Fibroblast of lung (primary cell): Measurements from ENCODE around the gene ADAMTSL1. TPM values are rescaled to one million over a fixed set of nuclear protein-coding genes. Genes with fewer than 3 reads are reported as not detected.

Source experiments
- DNase-seq, 2 donors: peaks; one replicate each; pipeline versions ENCODE4 v3.0.0 to v3.0.0-alpha.2; 2010; ENCODE audit warnings: low read depth in 2 of 2
- H2AFZ ChIP-seq: 2 replicates; pipeline ENCODE4 v1.5.1; 2012; ENCODE audit warnings: low read length, control low read depth, inconsistent platforms
- H3K27ac ChIP-seq: 2 replicates; pipeline ENCODE4 v1.5.1; 2011; ENCODE audit warnings: low read length, control low read depth; ENCODE audit not compliant: insufficient read depth
- H3K27me3 ChIP-seq: 2 replicates; pipeline ENCODE4 v1.5.1; 2011; ENCODE audit warnings: mild to moderate bottlenecking, low read length; ENCODE audit not compliant: control insufficient read depth, insufficient read depth
- H3K36me3 ChIP-seq: 2 replicates; pipeline ENCODE4 v1.5.1; 2011; ENCODE audit warnings: low read length; ENCODE audit not compliant: control insufficient read depth, insufficient read depth
- H3K4me1 ChIP-seq: 2 replicates; pipeline ENCODE4 v1.5.1; 2011; ENCODE audit warnings: low read length; ENCODE audit not compliant: control insufficient read depth, insufficient read depth; ENCODE audit errors: extremely low read depth
- H3K4me2 ChIP-seq: 2 replicates; pipeline ENCODE4 v1.5.1; 2011; ENCODE audit warnings: low read length, control low read depth; ENCODE audit not compliant: insufficient read depth; ENCODE audit errors: extremely low read depth
- H3K4me3 ChIP-seq, 4 experiments: fragments of 200-600 bp in 1 of 4; sonication (generic) in 1 of 4; replicated peaks in 1 of 4; 2 replicates each; pipeline ENCODE4 v1.5.1; 2011 to 2016; ENCODE audit warnings: low read length in 4 of 4, low read depth in 3 of 4, mild to moderate bottlenecking in 3 of 4, control low read depth in 2 of 4, inconsistent platforms in 1 of 4, mixed read lengths in 1 of 4; ENCODE audit not compliant: insufficient read depth in 1 of 4; ENCODE audit errors: control extremely low read depth in 1 of 4
- H3K79me2 ChIP-seq: 2 replicates; pipeline ENCODE4 v1.5.1; 2012; ENCODE audit warnings: mild to moderate bottlenecking, low read length, inconsistent platforms; ENCODE audit not compliant: control insufficient read depth, insufficient read depth
- H3K9ac ChIP-seq: 2 replicates; pipeline ENCODE4 v1.5.1; 2011; ENCODE audit warnings: mild to moderate bottlenecking, low read length, control low read depth; ENCODE audit not compliant: insufficient read depth
- H3K9me3 ChIP-seq: 2 replicates; pipeline ENCODE4 v1.5.1; 2012; ENCODE audit warnings: low read depth, low read length; ENCODE audit not compliant: control insufficient read depth, insufficient read depth
- H4K20me1 ChIP-seq: 2 replicates; pipeline ENCODE4 v1.5.1; 2011; ENCODE audit warnings: low read length; ENCODE audit not compliant: control insufficient read depth, insufficient read depth; ENCODE audit errors: extremely low read depth
- CTCF ChIP-seq, 2 donors: IDR thresholded peaks in 1 of 2; conservative IDR thresholded peaks in 1 of 2; 1 replicate in 1 of 2; 2 replicates in 1 of 2; pipeline ENCODE4 v1.5.1; 2011 to 2012; ENCODE audit warnings: low read length in 2 of 2, control low read depth in 1 of 2, inconsistent platforms in 1 of 2, low read depth in 1 of 2, mild to moderate bottlenecking in 1 of 2
- EZH2 ChIP-seq: IDR thresholded peaks from 2 replicates; pipeline ENCODE4 v1.5.1; 2012; ENCODE audit warnings: low read length, control low read depth, mild to moderate bottlenecking; ENCODE audit errors: missing control alignments
- polyA plus RNA-seq, 2 donors: library from polyadenylated mRNA; depleted of rRNA in 1 of 2; stranded (reverse) in 1 of 2; unstranded in 1 of 2; fragments of >200 nt; gene quantifications; 2 replicates each; pipeline ENCODE4 v1.2.1, GENCODE V29; 2011 to 2012; ENCODE audit warnings: missing spikeins in 1 of 2
- total RNA-seq: library from RNA; depleted of rRNA; stranded (reverse); fragments of >200 nt; gene quantifications from 2 replicates; pipeline ENCODE4 v1.2.1, GENCODE V29; 2014

ADAMTSL1 gene
- total and polyA plus RNA-seq, 2 donors (not counting 1 experiment from before 2014, with no cell fraction given) = 19.3 to 27.9 TPM

- Histone ChIP-seq H4K20me1 (no peaks in the 10 kb centered on the region), H2AFZ (no peak overlapping the region), H3K27ac (no peak overlapping the region), H3K4me3 (no peak overlapping the region), H3K79me2 (no peaks in the 10 kb centered on the region), H3K36me3 (no peaks in the 10 kb centered on the region), H3K27me3 (no peaks in the 10 kb centered on the region), H3K9ac (no peak overlapping the region), H3K4me1 (no peaks in the 10 kb centered on the region), H3K9me3 (no peaks in the 10 kb centered on the region), H3K4me2 (no peak overlapping the region)
- no peak for DNase-seq
- TF ChIP-seq EZH2 (no peak), CTCF (conservative IDR thresholded peaks at IDR 0.05 in 1 of 2, IDR thresholded peaks at IDR 0.05 in 1 of 2; ENCODE audit: low read depth in 1 of 2, low read length in 2 of 2) (no peak)
These were observed 226.8 kb downstream of the ADAMTSL1 start for GRCh38 chr9:18700714-18701113.

- Histone ChIP-seq H3K4me3 (no peak overlapping the region), H3K9me3 (no peaks in the 10 kb centered on the region), H3K9ac (no peak overlapping the region), H2AFZ (no peak overlapping the region), H3K79me2 (no peaks in the 10 kb centered on the region), H4K20me1 (no peaks in the 10 kb centered on the region), H3K27ac (no peak overlapping the region), H3K36me3 (peaks cover 2% of the 10 kb centered on the region), H3K4me2 (no peak overlapping the region), H3K4me1 (peaks cover 9% of the 10 kb centered on the region), H3K27me3 (no peaks in the 10 kb centered on the region)
- peak in 1 of 2 donors; percentile 7 for TF ChIP-seq CTCF (conservative IDR thresholded peaks at IDR 0.05 in 1 of 2, IDR thresholded peaks at IDR 0.05 in 1 of 2; ENCODE audit: low read depth in 1 of 2, low read length in 2 of 2)
- TF ChIP-seq EZH2 = no peak
- peak; percentile 37 to 52 for DNase-seq
These were observed 229.4 kb downstream of the ADAMTSL1 start for GRCh38 chr9:18703151-18703900.

GRCh38 chr9:18703901-18704379 is 230.0 kb downstream of the ADAMTSL1 start:
- no peak for DNase-seq
- H3K36me3 ChIP-seq = peaks cover 2% of the 10 kb centered on the region
- no peak overlapping the region for H3K27ac ChIP-seq
- peaks cover 9% of the 10 kb centered on the region for H3K4me1 ChIP-seq
- H2AFZ ChIP-seq = no peak overlapping the region
- no peak for TF ChIP-seq EZH2
- no peak for TF ChIP-seq CTCF (conservative IDR thresholded peaks at IDR 0.05 in 1 of 2, IDR thresholded peaks at IDR 0.05 in 1 of 2; ENCODE audit: low read depth in 1 of 2, low read length in 2 of 2)
- peak overlapping the region; percentile 5 for H3K4me2 ChIP-seq
- no peak overlapping the region for H3K4me3 ChIP-seq
- no peak overlapping the region for H3K9ac ChIP-seq
- no peaks in the 10 kb centered on the region for H3K79me2 ChIP-seq
- no peaks in the 10 kb centered on the region for H4K20me1 ChIP-seq
- no peaks in the 10 kb centered on the region for H3K9me3 ChIP-seq
- H3K27me3 ChIP-seq = no peaks in the 10 kb centered on the region
